Lower leg skin (tissue), 4 donors: ENCODE data around the gene LGR6. TPM values are rescaled to one million over a fixed set of nuclear protein-coding genes. Genes with fewer than 3 reads are reported as not detected.

Source experiments
- DNase-seq, 2 donors: peaks; one replicate each; pipeline ENCODE4 v3.0.0-alpha.2; 2019; ENCODE audit warnings: low spot score in 2 of 2
- H3K4me3 ChIP-seq: fragments of 200-600 bp; sonication (generic); 2 replicates; pipeline ENCODE4 v1.5.1; 2017; ENCODE audit warnings: mild to moderate bottlenecking, low read depth; ENCODE audit not compliant: poor library complexity, severe bottlenecking
- CTCF ChIP-seq, 3 donors: fragments of 450-650 bp; IDR thresholded peaks; one replicate each; pipeline ENCODE4 v1.5.1; 2016; ENCODE audit warnings: antibody characterized with exemption in 3 of 3, mild to moderate bottlenecking in 3 of 3, moderate library complexity in 2 of 3
- POLR2A ChIP-seq, 2 donors: fragments of 450-650 bp; IDR thresholded peaks; one replicate each; pipeline ENCODE4 v1.6.1; 2016 to 2017; ENCODE audit warnings: antibody characterized with exemption in 2 of 2, mild to moderate bottlenecking in 1 of 2, moderate library complexity in 1 of 2
- WGBS, 2 donors: methylation state at CpG; one replicate each; pipeline ENCODE4 v1.1.5; 2018; 5-methylcytosine and 5-hydroxymethylcytosine counted together
- intact Hi-C: fragments of 100-400 bp; cut with DNase I; formaldehyde crosslinking; loops from one replicate; pipeline ENCODE4 v1.15.0; 2023; ENCODE audit warnings: low total_unique reads
- total RNA-seq, 4 donors: library from RNA; depleted of rRNA; stranded (reverse); fragments of >200 nt; gene quantifications; one replicate each; pipeline ENCODE4 v1.1.0, GENCODE V29; 2016

Gene LGR6
- total RNA-seq, 4 donors from 2014 or later: 0.39 to 4.4 (median 1.8) TPM

- H3K4me3 ChIP-seq: no peak overlapping the region
- TF ChIP-seq POLR2A (IDR thresholded peaks at IDR 0.05): no peak
- no peak for TF ChIP-seq CTCF (IDR thresholded peaks at IDR 0.05)
- no peak for DNase-seq
- intact Hi-C loops: no loop called here
- 92 to 93% methylated on average over 1 of the region's 1 CpG for WGBS, 2 donors
Measured at GRCh38 chr1:202217951-202218350, 24.4 kb downstream of the LGR6 start.

GRCh38 chr1:202220733-202221132, 27.1 kb downstream of the LGR6 start:
- no peak overlapping the region for H3K4me3 ChIP-seq
- intact Hi-C loops: no loop called here

GRCh38 chr1:202221911-202222909, 28.6 kb downstream of the LGR6 start:
- no peak for DNase-seq
- intact Hi-C loops: no loop called here
- WGBS, 2 donors: 29 to 51% methylated on average over 19 of the region's 19 CpGs

More at GRCh38 chr1:202220733-202221132, 27.1 kb downstream of the LGR6 start:
- no peak for TF ChIP-seq POLR2A (IDR thresholded peaks at IDR 0.05)
- no peak for TF ChIP-seq CTCF (IDR thresholded peaks at IDR 0.05)
- 81 to 88% methylated on average over 2 of the region's 2 CpGs for WGBS, 2 donors
- DNase-seq: no peak

GRCh38 chr1:202223121-202223860, 29.7 kb downstream of the LGR6 start:
- 67 to 69% methylated on average over 7 of the region's 7 CpGs for WGBS, 2 donors
- intact Hi-C loops: no loop called here
- H3K4me3 ChIP-seq: no peak overlapping the region
- DNase-seq: no peak
- TF ChIP-seq POLR2A (IDR thresholded peaks at IDR 0.05): no peak
- no peak for TF ChIP-seq CTCF (IDR thresholded peaks at IDR 0.05)

More at GRCh38 chr1:202221911-202222909, 28.6 kb downstream of the LGR6 start:
- H3K4me3 ChIP-seq: no peak overlapping the region
- no peak for TF ChIP-seq POLR2A (IDR thresholded peaks at IDR 0.05)

GRCh38 chr1:202224453-202224852, 30.9 kb downstream of the LGR6 start:
- 88 to 93% methylated on average over 8 of the region's 8 CpGs for WGBS, 2 donors
- DNase-seq: no peak

More at GRCh38 chr1:202224453-202224852, 30.9 kb downstream of the LGR6 start:
- no peak for TF ChIP-seq CTCF (IDR thresholded peaks at IDR 0.05)
- no peak for TF ChIP-seq POLR2A (IDR thresholded peaks at IDR 0.05)
- H3K4me3 ChIP-seq: no peak overlapping the region
- intact Hi-C loops: no loop called here
